Brain microvascular endothelial cell (primary cell): ENCODE data around the gene DCTN2.

Source experiments
- DNase-seq: peaks from one replicate; pipeline ENCODE4 v3.0.0-alpha.2; 2020
- H3K27ac ChIP-seq: fragments of 250-450 bp; sonication (Bioruptor Pico); 2 replicates; pipeline ENCODE4 v1.5.1; 2020; ENCODE audit warnings: mild to moderate bottlenecking, moderate library complexity
- H3K27me3 ChIP-seq: fragments of 250-450 bp; sonication (Bioruptor Pico); replicated peaks from 2 replicates; pipeline ENCODE4 v1.5.1; 2020; ENCODE audit warnings: mild to moderate bottlenecking
- H3K36me3 ChIP-seq: fragments of 250-450 bp; sonication (Bioruptor Pico); replicated peaks from 2 replicates; pipeline ENCODE4 v1.5.1; 2020; ENCODE audit warnings: mild to moderate bottlenecking
- H3K4me3 ChIP-seq: 2 replicates; pipeline ENCODE4 v1.5.1; 2011; ENCODE audit warnings: low read depth, mild to moderate bottlenecking, control low read depth, low read length, moderate library complexity
- in situ Hi-C: cut with HindIII; loops from 2 replicates; pipeline ENCODE4 v1.10.0; 2017; ENCODE audit warnings: low sequenced_read_pairs, low pct_ligation_motif_present
- TF ChIP-seq, protein P1 (sequence below): IDR thresholded peaks from 2 replicates; pipeline ENCODE4 v1.5.1; 2011; ENCODE audit warnings: low read depth, mild to moderate bottlenecking, moderate library complexity, low read length, control low read depth, inconsistent platforms; ENCODE audit errors: missing control alignments

The DCTN2 gene

GRCh38 chr12:57579677-57580465 is 32.9 kb upstream of the DCTN2 start:
- no peak for DNase-seq
- H3K4me3 ChIP-seq = no peak overlapping the region
- H3K36me3 ChIP-seq = no peaks in the 10 kb centered on the region
- H3K27ac ChIP-seq = no peak overlapping the region
- no peaks in the 10 kb centered on the region for H3K27me3 ChIP-seq
- TF ChIP-seq, protein P1, sequence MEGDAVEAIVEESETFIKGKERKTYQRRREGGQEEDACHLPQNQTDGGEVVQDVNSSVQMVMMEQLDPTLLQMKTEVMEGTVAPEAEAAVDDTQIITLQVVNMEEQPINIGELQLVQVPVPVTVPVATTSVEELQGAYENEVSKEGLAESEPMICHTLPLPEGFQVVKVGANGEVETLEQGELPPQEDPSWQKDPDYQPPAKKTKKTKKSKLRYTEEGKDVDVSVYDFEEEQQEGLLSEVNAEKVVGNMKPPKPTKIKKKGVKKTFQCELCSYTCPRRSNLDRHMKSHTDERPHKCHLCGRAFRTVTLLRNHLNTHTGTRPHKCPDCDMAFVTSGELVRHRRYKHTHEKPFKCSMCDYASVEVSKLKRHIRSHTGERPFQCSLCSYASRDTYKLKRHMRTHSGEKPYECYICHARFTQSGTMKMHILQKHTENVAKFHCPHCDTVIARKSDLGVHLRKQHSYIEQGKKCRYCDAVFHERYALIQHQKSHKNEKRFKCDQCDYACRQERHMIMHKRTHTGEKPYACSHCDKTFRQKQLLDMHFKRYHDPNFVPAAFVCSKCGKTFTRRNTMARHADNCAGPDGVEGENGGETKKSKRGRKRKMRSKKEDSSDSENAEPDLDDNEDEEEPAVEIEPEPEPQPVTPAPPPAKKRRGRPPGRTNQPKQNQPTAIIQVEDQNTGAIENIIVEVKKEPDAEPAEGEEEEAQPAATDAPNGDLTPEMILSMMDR = no peak
- in situ Hi-C loops = no loop called here

DNA sequence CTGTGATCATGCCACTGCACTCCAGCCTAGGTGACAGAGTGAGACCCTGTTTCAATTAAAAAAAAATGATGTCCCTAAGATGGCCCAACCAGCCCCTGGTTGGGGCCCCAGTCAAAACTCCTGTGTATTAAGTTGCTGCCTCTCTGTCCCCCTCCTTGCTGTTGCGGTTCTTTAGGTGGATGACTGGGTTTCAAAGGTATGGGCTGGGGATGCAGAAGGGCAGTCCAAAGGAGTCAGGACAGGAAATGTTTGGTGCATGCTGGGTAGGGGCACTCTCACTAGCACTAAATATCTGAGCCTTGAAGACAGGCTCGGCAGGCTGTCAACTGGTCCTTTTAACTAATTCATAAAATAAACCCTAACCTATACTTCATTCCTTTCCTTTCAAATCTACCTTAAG is 32.0 kb upstream of the DCTN2 start:
- Histone ChIP-seq H3K27me3 (no peaks in the 10 kb centered on the region), H3K27ac (no peak overlapping the region), H3K36me3 (no peaks in the 10 kb centered on the region), H3K4me3 (no peak overlapping the region)
- TF ChIP-seq, protein P1 = no peak
- in situ Hi-C loops = no loop called here
- no peak for DNase-seq

- H3K4me3 ChIP-seq = no peak overlapping the region
- TF ChIP-seq, protein P1 = no peak
- no peaks in the 10 kb centered on the region for H3K36me3 ChIP-seq
- in situ Hi-C loops = no loop called here
- no peak for DNase-seq
- H3K27me3 ChIP-seq = no peaks in the 10 kb centered on the region
- H3K27ac ChIP-seq = no peak overlapping the region
Observed at GRCh38 chr12:57577981-57578758, 31.2 kb upstream of the DCTN2 start.

GRCh38 chr12:57576613-57577160 is 29.7 kb upstream of the DCTN2 start:
- no peak for DNase-seq
- Histone ChIP-seq H3K36me3 (no peaks in the 10 kb centered on the region), H3K4me3 (no peak overlapping the region), H3K27ac (no peak overlapping the region), H3K27me3 (no peaks in the 10 kb centered on the region)
- TF ChIP-seq, protein P1 = no peak
- in situ Hi-C loops = no loop called here

DNA sequence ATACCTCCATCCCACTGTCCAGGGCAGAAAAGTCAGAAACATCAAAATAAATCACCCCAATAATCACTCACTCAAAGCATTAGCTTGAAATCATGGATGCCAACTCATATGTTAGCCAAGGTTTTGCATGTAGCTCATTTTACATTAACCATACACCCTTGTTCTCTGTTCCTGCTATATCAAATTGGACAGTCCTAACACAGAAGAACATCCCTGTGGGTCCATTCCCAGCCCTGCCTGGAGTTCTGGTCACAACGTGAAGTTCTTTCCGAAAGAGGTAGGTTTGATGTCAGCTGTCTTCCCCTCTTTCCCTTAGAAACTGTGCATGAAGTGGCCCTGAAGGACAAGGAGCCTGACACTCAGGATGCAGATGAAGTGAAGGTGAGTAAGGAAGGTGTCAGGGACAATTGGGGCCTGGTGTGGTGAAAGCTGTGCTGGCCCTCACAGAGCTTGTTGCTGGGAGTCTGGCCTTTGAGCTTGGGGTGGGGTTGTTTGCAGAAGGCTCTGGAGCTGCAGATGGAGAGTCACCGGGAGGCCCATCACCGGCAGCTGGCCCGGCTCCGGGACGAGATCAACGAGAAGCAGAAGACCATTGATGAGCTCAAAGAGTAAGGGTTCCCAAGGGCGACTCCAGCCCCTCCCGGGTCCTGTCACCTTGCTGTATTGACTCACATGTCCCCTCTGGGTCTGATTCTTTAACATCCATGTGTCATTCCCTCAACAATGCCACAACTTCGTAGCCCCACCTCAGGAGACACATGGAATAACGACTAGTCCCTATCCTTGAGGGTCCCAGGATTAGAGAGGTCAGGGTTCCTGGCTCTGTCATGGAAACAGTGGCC is 29.0 kb upstream of the DCTN2 start:
- no peak overlapping the region for H3K4me3 ChIP-seq
- in situ Hi-C loops = no loop called here
- no peak overlapping the region for H3K27ac ChIP-seq
- TF ChIP-seq, protein P1 = no peak
- DNase-seq = no peak
- no peaks in the 10 kb centered on the region for H3K36me3 ChIP-seq
- no peaks in the 10 kb centered on the region for H3K27me3 ChIP-seq
